Esophagus (tissue), 2 donors: ENCODE results near the gene CCN6. TPM values are rescaled to one million over a fixed set of nuclear protein-coding genes. Genes with fewer than 3 reads are reported as not detected.

Experiments used
- H3K27ac ChIP-seq, 2 donors: one replicate each; pipeline ENCODE4 v1.5.1; 2013; ENCODE audit warnings: low read depth in 2 of 2, mild to moderate bottlenecking in 2 of 2, inconsistent platforms in 1 of 2, low read length in 1 of 2, moderate library complexity in 1 of 2
- H3K27me3 ChIP-seq, 2 donors: one replicate each; pipeline ENCODE4 v1.6.1; 2013; ENCODE audit warnings: low read length in 2 of 2, control low read depth in 1 of 2, mild to moderate bottlenecking in 1 of 2; ENCODE audit not compliant: insufficient read depth in 2 of 2, control insufficient read depth in 1 of 2
- H3K36me3 ChIP-seq, 2 donors: one replicate each; pipeline ENCODE4 v1.6.1; 2013; ENCODE audit warnings: low read length in 1 of 2; ENCODE audit not compliant: control insufficient read depth in 2 of 2, insufficient read depth in 2 of 2
- H3K4me1 ChIP-seq, 2 donors: one replicate each; pipeline ENCODE4 v1.6.1; 2013; ENCODE audit warnings: low read length in 1 of 2; ENCODE audit not compliant: control insufficient read depth in 2 of 2, insufficient read depth in 2 of 2
- H3K4me3 ChIP-seq, 2 donors: one replicate each; pipeline ENCODE4 v1.5.1; 2013; ENCODE audit warnings: low read length in 2 of 2, mild to moderate bottlenecking in 2 of 2, low read depth in 1 of 2, moderate library complexity in 1 of 2
- H3K9me3 ChIP-seq, 2 donors: one replicate each; pipeline ENCODE4 v1.6.1; 2013; ENCODE audit warnings: mild to moderate bottlenecking in 2 of 2, low read depth in 1 of 2, low read length in 1 of 2, moderate library complexity in 1 of 2; ENCODE audit not compliant: control insufficient read depth in 2 of 2, insufficient read depth in 1 of 2
- WGBS, 2 donors: extraction: QIAGEN DNeasy Blood & Tissue Kit; methylation state at CpG; one replicate each; pipeline ENCODE4 v1.1.7; 2013; 5-methylcytosine and 5-hydroxymethylcytosine counted together
- polyA plus RNA-seq, 2 donors: library from polyadenylated mRNA; stranded (reverse); fragments of 200-250 nt; gene quantifications; one replicate each; pipeline ENCODE4 v1.2.3, GENCODE V29; 2013
- donor health status: healthy with polysubstance abuse.
- donor health status: Bipolar disorder and iron deficiency.

CCN6 gene
- polyA plus RNA-seq, result under 1 TPM in 1 of 2 donors, not detected in 1; 0.02 TPM

- 71 to 73% methylated on average over 12 of the region's 12 CpGs for WGBS, 2 donors
- Histone ChIP-seq H3K4me3 (no peak within 1 kb of the TSS), H3K27ac (no peak within 1 kb of the TSS), H3K27me3 (no peaks in the 10 kb centered on the region), H3K36me3 (no peaks in the 10 kb centered on the region), H3K4me1 (no peaks in the 10 kb centered on the region), H3K9me3 (no peaks in the 10 kb centered on the region)
These were observed at the start of gene CCN6 for GRCh38 chr6:112054001-112054400. TSS of gene CCN6 (plus strand) at chr6:112054104. CDS start at chr6:112054358, 254 bp downstream.

- Histone ChIP-seq H3K36me3 (no peaks in the 10 kb centered on the region), H3K9me3 (peaks cover 0 to 2% of the 10 kb centered on the region in 2 donors), H3K4me1 (no peaks in the 10 kb centered on the region), H3K4me3 (no peak overlapping the region), H3K27me3 (no peaks in the 10 kb centered on the region), H3K27ac (no peak overlapping the region)
- 63 to 65% methylated on average over 5 of the region's 5 CpGs for WGBS, 2 donors
These were observed 49.5 kb upstream of the CCN6 start for GRCh38 chr6:112004201-112005012.

GRCh38 chr6:112005013-112005371, 48.9 kb upstream of the CCN6 start:
- H3K4me3 ChIP-seq, result no peak overlapping the region
- H3K27ac ChIP-seq, result no peak overlapping the region
- H3K36me3 ChIP-seq, result no peaks in the 10 kb centered on the region
- WGBS, 2 donors, result 33 to 45% methylated on average over 1 of the region's 1 CpG
- no peaks in the 10 kb centered on the region for H3K4me1 ChIP-seq
- H3K27me3 ChIP-seq, result no peaks in the 10 kb centered on the region
- peaks cover 0 to 2% of the 10 kb centered on the region in 2 donors for H3K9me3 ChIP-seq

DNA sequence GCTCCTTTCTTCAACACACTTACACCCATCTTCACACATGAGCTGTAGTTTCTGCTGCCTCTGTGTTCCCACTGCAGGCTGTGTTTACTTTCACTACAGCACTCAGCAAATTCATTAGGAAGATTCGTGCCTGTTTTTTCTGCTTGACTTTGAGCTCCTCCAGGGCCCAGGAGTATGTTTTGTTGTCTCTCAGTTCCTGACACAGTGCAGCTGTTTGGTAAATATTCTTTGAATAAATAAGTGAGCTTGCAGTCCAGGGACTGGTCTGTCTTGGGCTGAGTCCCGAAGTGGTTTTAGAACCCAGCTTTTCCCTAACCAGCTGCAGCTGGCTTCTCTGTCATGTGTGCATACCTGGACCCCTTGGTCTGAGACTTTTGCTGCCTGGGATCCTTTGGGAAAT, 46.6 kb upstream of the CCN6 start:
- H3K27ac ChIP-seq, result no peak overlapping the region
- no peak overlapping the region for H3K4me3 ChIP-seq
- H3K4me1 ChIP-seq, result no peaks in the 10 kb centered on the region
- no peaks in the 10 kb centered on the region for H3K27me3 ChIP-seq
- H3K36me3 ChIP-seq, result no peaks in the 10 kb centered on the region
- 39 to 47% methylated on average over 2 of the region's 2 CpGs for WGBS, 2 donors
- no peaks in the 10 kb centered on the region for H3K9me3 ChIP-seq

DNA sequence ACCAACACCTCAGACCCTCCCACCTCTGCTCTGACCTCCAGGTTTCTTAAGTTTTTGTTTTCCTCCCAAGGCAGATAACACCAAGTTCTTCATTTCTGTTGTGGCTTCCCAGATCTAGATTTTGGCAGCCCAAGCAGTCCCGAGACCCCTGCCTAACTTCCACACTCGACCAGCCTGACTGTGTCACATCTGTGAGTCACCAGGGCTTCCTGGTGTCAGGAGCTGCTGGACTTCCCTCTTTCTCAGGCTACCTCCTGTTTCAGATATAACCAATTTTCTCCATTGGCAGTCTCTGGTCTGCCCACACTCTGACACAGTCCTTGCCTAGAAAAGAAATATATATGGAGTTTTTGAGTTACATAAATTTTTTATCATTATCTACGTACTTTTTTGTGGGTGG, 46.1 kb upstream of the CCN6 start:
- Histone ChIP-seq H3K36me3 (no peaks in the 10 kb centered on the region), H3K4me3 (no peak overlapping the region), H3K27me3 (no peaks in the 10 kb centered on the region), H3K27ac (no peak overlapping the region), H3K4me1 (no peaks in the 10 kb centered on the region), H3K9me3 (no peaks in the 10 kb centered on the region)
- WGBS, 2 donors, result 65 to 67% methylated on average over 3 of the region's 3 CpGs

- H3K36me3 ChIP-seq, result no peaks in the 10 kb centered on the region
- WGBS, 2 donors, result 83 to 85% methylated on average over 4 of the region's 4 CpGs
- no peaks in the 10 kb centered on the region for H3K4me1 ChIP-seq
- H3K27me3 ChIP-seq, result no peaks in the 10 kb centered on the region
- H3K4me3 ChIP-seq, result no peak overlapping the region
- H3K27ac ChIP-seq, result no peak overlapping the region
- no peaks in the 10 kb centered on the region for H3K9me3 ChIP-seq
These were observed 45.4 kb upstream of the CCN6 start for GRCh38 chr6:112008482-112008881.

DNA sequence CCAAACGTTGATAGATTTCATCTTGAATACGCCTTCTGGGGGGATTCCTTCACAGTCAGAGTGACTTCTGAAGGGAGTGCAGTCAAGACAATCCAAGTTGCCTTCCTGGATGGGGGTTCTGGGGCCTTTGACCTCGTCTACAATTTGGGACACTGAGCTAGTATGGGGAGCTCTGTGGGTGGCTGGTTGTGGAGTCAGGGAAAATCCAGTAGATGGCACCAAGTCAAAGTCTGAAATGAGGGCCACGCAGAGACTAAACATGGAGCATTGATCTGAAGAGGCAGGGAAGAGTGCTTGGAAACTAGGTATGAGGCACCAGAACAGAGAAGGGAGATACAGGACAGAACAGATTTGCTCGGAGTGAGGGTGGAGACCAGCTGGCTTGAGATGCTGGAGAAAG, 43.6 kb upstream of the CCN6 start:
- Histone ChIP-seq H3K27me3 (no peaks in the 10 kb centered on the region), H3K9me3 (no peaks in the 10 kb centered on the region), H3K4me3 (no peak overlapping the region), H3K4me1 (no peaks in the 10 kb centered on the region), H3K36me3 (no peaks in the 10 kb centered on the region), H3K27ac (no peak overlapping the region)
- 77 to 86% methylated on average over 5 of the region's 5 CpGs for WGBS, 2 donors

GRCh38 chr6:112013051-112013450, 40.9 kb upstream of the CCN6 start:
- Histone ChIP-seq H3K27me3 (no peaks in the 10 kb centered on the region), H3K36me3 (no peaks in the 10 kb centered on the region), H3K9me3 (no peaks in the 10 kb centered on the region), H3K4me3 (no peak overlapping the region), H3K27ac (no peak overlapping the region), H3K4me1 (peaks cover 0 to 2% of the 10 kb centered on the region in 2 donors)
- WGBS, 2 donors, result 83 to 85% methylated on average over 3 of the region's 3 CpGs

- Histone ChIP-seq H3K9me3 (no peaks in the 10 kb centered on the region), H3K4me1 (peaks cover 0 to 2% of the 10 kb centered on the region in 2 donors), H3K27ac (no peak overlapping the region), H3K27me3 (no peaks in the 10 kb centered on the region), H3K4me3 (no peak overlapping the region), H3K36me3 (no peaks in the 10 kb centered on the region)
- 27 to 38% methylated on average over 2 of the region's 2 CpGs for WGBS, 2 donors
These were observed 39.4 kb upstream of the CCN6 start for GRCh38 chr6:112014483-112014882.

GRCh38 chr6:112015725-112016124, 38.2 kb upstream of the CCN6 start:
- H3K4me3 ChIP-seq, result no peak overlapping the region
- no peaks in the 10 kb centered on the region for H3K36me3 ChIP-seq
- 85 to 87% methylated on average over 5 of the region's 5 CpGs for WGBS, 2 donors
- peaks cover 0 to 2% of the 10 kb centered on the region in 2 donors for H3K4me1 ChIP-seq
- no peaks in the 10 kb centered on the region for H3K27me3 ChIP-seq
- no peaks in the 10 kb centered on the region for H3K9me3 ChIP-seq
- H3K27ac ChIP-seq, result no peak overlapping the region
